HEK293 (cell line): Measurements from ENCODE around the gene TDRD1.
A peak's percentile ranks its signal among the peaks of the same experiment; 100 is the strongest.
"Not testable (repeated sequence)": the region's sequence is repeated elsewhere in the genome, so short reads cannot be mapped to it uniquely, and the experiment has no call there.

Source experiments
- CTCF ChIA-PET: fragments of 350-600 bp; formaldehyde crosslinking; extraction: SDS; loops from one replicate; lab custom pipeline; 2021; ENCODE audit warnings: antibody characterized with exemption; lab: Yijun Ruan, JAX
- POLR2A ChIA-PET: fragments of 300-600 bp; formaldehyde crosslinking; extraction: SDS; loops from one replicate; lab custom pipeline; 2020; ENCODE audit warnings: antibody characterized with exemption, inconsistent platforms; lab: Yijun Ruan, JAX
- H3K27ac ChIP-seq: fragments of 200-500 bp; sonication (Bioruptor generic); 2 replicates; pipeline ENCODE4 v1.5.1; 2014; ENCODE audit warnings: low read depth, low read length, control low read depth, inconsistent platforms; ENCODE audit errors: extremely low read depth
- H3K36me3 ChIP-seq, 2 experiments: fragments of 200-500 bp in 1 of 2; sonication (Bioruptor generic) in 1 of 2; 1 replicate in 1 of 2; 2 replicates in 1 of 2; pipeline ENCODE4 v1.5.1; 2014 to 2017; ENCODE audit warnings: inconsistent platforms in 2 of 2, low read length in 2 of 2; ENCODE audit not compliant: control insufficient read depth in 2 of 2, insufficient read depth in 1 of 2
- H3K4me1 ChIP-seq: fragments of 200-500 bp; sonication (Bioruptor generic); 2 replicates; pipeline ENCODE4 v1.5.1; 2014; ENCODE audit warnings: mild to moderate bottlenecking, low read length, inconsistent platforms; ENCODE audit not compliant: control insufficient read depth, insufficient read depth
- H3K4me3 ChIP-seq: 2 replicates; pipeline ENCODE4 v1.5.1; 2011; ENCODE audit warnings: low read depth, mild to moderate bottlenecking, control low read depth, low read length, moderate library complexity
- H3K9me3 ChIP-seq: fragments of 200-500 bp; sonication (Bioruptor generic); 2 replicates; pipeline ENCODE4 v1.5.1; 2014; ENCODE audit warnings: low read depth, low read length, inconsistent platforms; ENCODE audit not compliant: control insufficient read depth, insufficient read depth
- MZF1 ChIP-seq: fragments of 450-650 bp; formaldehyde crosslinking; IDR thresholded peaks from 2 replicates; pipeline ENCODE4 v1.5.1; 2017; ENCODE audit warnings: missing biosample characterization, missing genetic modification characterization, borderline replicate concordance
- YY1 ChIP-seq: fragments of 450-650 bp; formaldehyde crosslinking; IDR thresholded peaks from 2 replicates; pipeline ENCODE4 v1.5.1; 2018; ENCODE audit warnings: missing biosample characterization, missing genetic modification characterization
- ZNF132 ChIP-seq: fragments of 450-650 bp; formaldehyde crosslinking; IDR thresholded peaks from 2 replicates; pipeline ENCODE4 v1.5.1; 2017; ENCODE audit warnings: missing biosample characterization, missing genetic modification characterization, borderline replicate concordance
- ZNF140 ChIP-seq: fragments of 450-650 bp; formaldehyde crosslinking; IDR thresholded peaks from 2 replicates; pipeline ENCODE4 v1.5.1; 2016; ENCODE audit warnings: missing biosample characterization, missing genetic modification characterization
- ZNF274 ChIP-seq, 2 experiments: fragments of 200-500 bp in 1 of 2; fragments of 450-650 bp in 1 of 2; sonication (Bioruptor generic) in 1 of 2; formaldehyde crosslinking in 1 of 2; IDR thresholded peaks; 2 replicates each; pipeline versions ENCODE4 v1.5.1 to v1.6.1; 2014 to 2016; ENCODE audit warnings: borderline replicate concordance in 1 of 2, inconsistent platforms in 1 of 2, low read length in 1 of 2, missing biosample characterization in 1 of 2, missing genetic modification characterization in 1 of 2
- ZNF311 ChIP-seq: fragments of 450-650 bp; formaldehyde crosslinking; IDR thresholded peaks from 2 replicates; pipeline ENCODE4 v1.5.1; 2017; ENCODE audit warnings: missing biosample characterization, missing genetic modification characterization, borderline replicate concordance
- ZNF350 ChIP-seq: fragments of 450-650 bp; formaldehyde crosslinking; IDR thresholded peaks from 2 replicates; pipeline ENCODE4 v1.5.0; 2017; ENCODE audit warnings: missing biosample characterization, mild to moderate bottlenecking, missing genetic modification characterization
- ZNF366 ChIP-seq: fragments of 450-650 bp; formaldehyde crosslinking; conservative IDR thresholded peaks from 2 replicates; pipeline ENCODE4 v1.5.1; 2016; ENCODE audit warnings: missing biosample characterization, missing genetic modification characterization
- ZNF404 ChIP-seq: fragments of 450-650 bp; formaldehyde crosslinking; IDR thresholded peaks from 2 replicates; pipeline ENCODE4 v1.5.1; 2017; ENCODE audit warnings: missing biosample characterization, missing genetic modification characterization
- ZNF416 ChIP-seq: fragments of 450-650 bp; formaldehyde crosslinking; IDR thresholded peaks from 2 replicates; pipeline ENCODE4 v1.5.1; 2016; ENCODE audit warnings: missing biosample characterization, missing genetic modification characterization
- ZNF433 ChIP-seq: fragments of 450-650 bp; formaldehyde crosslinking; IDR thresholded peaks from 2 replicates; pipeline ENCODE4 v1.5.1; 2016; ENCODE audit warnings: missing biosample characterization, missing genetic modification characterization, low read depth
- ZNF48 ChIP-seq: fragments of 450-650 bp; formaldehyde crosslinking; IDR thresholded peaks from 2 replicates; pipeline ENCODE4 v1.5.1; 2016; ENCODE audit warnings: missing biosample characterization, missing genetic modification characterization
- ZNF664 ChIP-seq: fragments of 450-650 bp; formaldehyde crosslinking; IDR thresholded peaks from 2 replicates; pipeline ENCODE4 v1.5.1; 2016; ENCODE audit warnings: missing biosample characterization, missing genetic modification characterization
- ZNF776 ChIP-seq: fragments of 450-650 bp; formaldehyde crosslinking; IDR thresholded peaks from 2 replicates; pipeline ENCODE4 v1.5.0; 2017; ENCODE audit warnings: missing biosample characterization, missing genetic modification characterization, borderline replicate concordance
- TF ChIP-seq, protein P1 (sequence below): fragments of 450-650 bp; formaldehyde crosslinking; IDR thresholded peaks from 2 replicates; pipeline ENCODE4 v1.5.1; 2016; ENCODE audit warnings: missing biosample characterization, missing genetic modification characterization
- TF ChIP-seq, protein P2 (sequence below): fragments of 450-650 bp; IDR thresholded peaks from 2 replicates; pipeline ENCODE4 v1.5.1; 2018; ENCODE audit warnings: missing biosample characterization, missing genetic modification characterization

TDRD1 gene

DNA sequence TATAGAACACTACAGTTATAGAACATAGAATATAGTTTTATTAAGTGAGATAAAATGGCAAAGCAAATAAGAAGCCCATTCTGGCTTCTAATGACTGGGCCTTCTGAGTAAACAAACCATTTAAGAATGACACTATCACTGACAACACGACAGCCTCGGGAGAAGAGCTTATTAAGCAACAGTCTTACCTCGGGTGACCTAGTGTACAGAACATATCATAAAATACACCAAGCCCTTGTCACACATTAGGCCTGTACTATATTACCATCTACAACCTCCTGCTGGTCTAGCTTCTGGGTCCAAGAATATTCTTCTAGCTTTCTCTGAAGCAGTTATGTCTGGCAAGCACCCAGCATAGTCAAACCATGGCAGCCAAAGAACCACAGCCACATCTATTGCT lies 37.1 kb upstream of the TDRD1 start (continued):
- no peak for TF ChIP-seq ZNF132 (tag by site-specific recombination)
- TF ChIP-seq ZNF776 (tag by site-specific recombination), result no peak
- TF ChIP-seq, protein P1, sequence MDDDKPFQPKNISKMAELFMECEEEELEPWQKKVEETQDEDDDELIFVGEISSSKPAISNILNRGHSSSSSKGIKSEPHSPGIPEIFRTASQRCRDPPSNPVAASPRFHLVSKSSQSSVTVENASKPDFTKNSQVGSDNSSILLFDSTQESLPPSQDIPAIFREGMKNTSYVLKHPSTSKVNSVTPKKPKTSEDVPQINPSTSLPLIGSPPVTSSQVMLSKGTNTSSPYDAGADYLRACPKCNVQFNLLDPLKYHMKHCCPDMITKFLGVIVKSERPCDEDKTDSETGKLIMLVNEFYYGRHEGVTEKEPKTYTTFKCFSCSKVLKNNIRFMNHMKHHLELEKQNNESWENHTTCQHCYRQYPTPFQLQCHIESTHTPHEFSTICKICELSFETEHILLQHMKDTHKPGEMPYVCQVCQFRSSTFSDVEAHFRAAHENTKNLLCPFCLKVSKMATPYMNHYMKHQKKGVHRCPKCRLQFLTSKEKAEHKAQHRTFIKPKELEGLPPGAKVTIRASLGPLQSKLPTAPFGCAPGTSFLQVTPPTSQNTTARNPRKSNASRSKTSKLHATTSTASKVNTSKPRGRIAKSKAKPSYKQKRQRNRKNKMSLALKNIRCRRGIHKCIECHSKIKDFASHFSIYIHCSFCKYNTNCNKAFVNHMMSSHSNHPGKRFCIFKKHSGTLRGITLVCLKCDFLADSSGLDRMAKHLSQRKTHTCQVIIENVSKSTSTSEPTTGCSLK, result no peak

DNA sequence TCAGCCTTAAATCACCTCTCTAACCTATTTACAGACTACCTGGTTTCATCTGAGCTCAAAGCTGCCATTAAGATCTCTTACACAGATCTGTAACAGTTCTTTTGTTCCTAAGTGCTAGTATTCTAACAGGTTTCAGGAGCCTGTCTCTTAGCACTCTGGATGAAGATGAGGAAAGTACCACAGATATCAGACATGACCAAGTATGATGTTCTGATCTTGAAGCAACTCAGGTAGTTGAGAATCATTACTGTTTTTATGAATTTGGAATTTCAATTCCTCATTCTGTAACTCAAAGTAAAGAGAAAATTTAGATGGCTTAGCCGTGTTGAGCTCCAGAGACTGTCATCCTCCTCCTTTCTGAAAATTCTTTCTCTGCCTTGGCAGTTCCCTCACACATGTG lies 36.0 kb upstream of the TDRD1 start:
- H3K36me3 ChIP-seq, result peaks cover 16 to 21% of the 10 kb centered on the region in 2 experiments
- CTCF ChIA-PET, result interaction anchor here (0.6 kb wide), 1 partner anchor 38 kb away, joined by 3 read pairs; no protein-coding TSS in a partner anchor
- POLR2A ChIA-PET, result no interaction called here
- TF ChIP-seq ZNF433 (tag by site-specific recombination) (no peak), ZNF416 (no peak), ZNF274 (IDR thresholded peaks at IDR 0.05; ENCODE audit: low read length) (no peak), ZNF274 (tag by site-specific recombination; IDR thresholded peaks at IDR 0.05; ENCODE audit: borderline replicate concordance) (no peak), YY1 (tag by site-specific recombination) (no peak), ZNF140 (no peak), ZNF776 (tag by site-specific recombination) (no peak), ZNF664 (tag by site-specific recombination) (no peak)
- TF ChIP-seq, protein P2, sequence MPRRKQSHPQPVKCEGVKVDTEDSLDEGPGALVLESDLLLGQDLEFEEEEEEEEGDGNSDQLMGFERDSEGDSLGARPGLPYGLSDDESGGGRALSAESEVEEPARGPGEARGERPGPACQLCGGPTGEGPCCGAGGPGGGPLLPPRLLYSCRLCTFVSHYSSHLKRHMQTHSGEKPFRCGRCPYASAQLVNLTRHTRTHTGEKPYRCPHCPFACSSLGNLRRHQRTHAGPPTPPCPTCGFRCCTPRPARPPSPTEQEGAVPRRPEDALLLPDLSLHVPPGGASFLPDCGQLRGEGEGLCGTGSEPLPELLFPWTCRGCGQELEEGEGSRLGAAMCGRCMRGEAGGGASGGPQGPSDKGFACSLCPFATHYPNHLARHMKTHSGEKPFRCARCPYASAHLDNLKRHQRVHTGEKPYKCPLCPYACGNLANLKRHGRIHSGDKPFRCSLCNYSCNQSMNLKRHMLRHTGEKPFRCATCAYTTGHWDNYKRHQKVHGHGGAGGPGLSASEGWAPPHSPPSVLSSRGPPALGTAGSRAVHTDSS, result no peak
- H3K4me1 ChIP-seq, result no peaks in the 10 kb centered on the region
- no peak overlapping the region for H3K4me3 ChIP-seq
- H3K9me3 ChIP-seq, result no peaks in the 10 kb centered on the region
- H3K27ac ChIP-seq, result no peak overlapping the region

DNA sequence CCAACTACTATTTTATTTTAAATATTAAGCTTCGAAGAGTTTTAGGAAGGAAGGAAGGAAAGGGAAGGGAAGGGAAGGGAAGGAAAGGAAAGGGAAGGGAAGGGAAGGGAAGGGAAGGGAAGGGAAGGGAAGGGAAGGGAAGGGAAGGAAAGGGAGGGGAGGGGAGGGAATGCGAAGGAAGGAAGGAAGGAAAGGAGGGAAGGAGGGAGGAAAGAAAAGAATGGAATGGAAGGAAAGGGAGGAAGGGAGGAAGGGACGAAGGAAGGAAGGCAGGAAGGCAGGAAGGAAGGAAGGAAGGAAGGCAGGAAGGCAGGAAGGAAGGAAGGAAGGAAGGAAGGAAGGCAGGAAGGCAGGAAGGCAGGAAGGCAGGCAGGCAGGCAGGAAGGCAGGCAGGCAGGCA lies 29.7 kb upstream of the TDRD1 start:
- H3K4me3 ChIP-seq, H3K9me3 ChIP-seq, H3K4me1 ChIP-seq, CTCF ChIA-PET, H3K27ac ChIP-seq, POLR2A ChIA-PET: not testable (repeated sequence)
- peak; percentile 74 for TF ChIP-seq ZNF366 (tag by site-specific recombination)
- peaks cover 24 to 36% of the 10 kb centered on the region in 2 experiments for H3K36me3 ChIP-seq

DNA sequence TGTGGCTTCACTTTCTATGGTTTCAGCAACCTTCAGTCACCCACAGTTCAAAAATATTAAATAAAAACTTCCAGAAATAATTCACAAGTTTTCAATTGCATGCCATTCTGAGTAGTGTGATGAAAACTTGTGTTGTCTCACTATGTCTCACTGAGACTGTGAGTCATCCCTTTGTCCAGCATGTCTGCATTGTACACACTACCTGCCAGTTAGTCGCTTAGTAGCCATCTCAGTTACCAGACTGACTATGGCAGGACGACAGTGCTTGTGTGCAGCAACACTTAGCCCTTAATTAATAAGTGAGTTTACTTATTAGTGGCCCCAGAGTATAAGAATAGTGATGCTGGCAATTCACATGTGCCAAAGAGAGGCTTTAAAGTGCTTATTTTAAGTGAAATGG lies 27.7 kb upstream of the TDRD1 start:
- CTCF ChIA-PET, result no interaction called here
- Histone ChIP-seq H3K36me3 (peaks cover 23 to 44% of the 10 kb centered on the region in 2 experiments), H3K27ac (no peak overlapping the region), H3K4me1 (no peaks in the 10 kb centered on the region), H3K9me3 (no peaks in the 10 kb centered on the region)
- POLR2A ChIA-PET, result no interaction called here
- no peak for TF ChIP-seq ZNF48 (tag by site-specific recombination)
- no peak for TF ChIP-seq ZNF350
- TF ChIP-seq ZNF311 (tag by site-specific recombination), result no peak
- no peak for TF ChIP-seq MZF1 (tag by site-specific recombination)
- no peak for TF ChIP-seq ZNF404 (tag by site-specific recombination)
- TF ChIP-seq, all 188 proteins: peak for 0
- no peak overlapping the region for H3K4me3 ChIP-seq
